IPS-NIHi11 (cell line): ENCODE measurements around the gene NOS1.
"Not testable (repeated sequence)": the region's sequence is repeated elsewhere in the genome, so short reads cannot be mapped to it uniquely, and the experiment has no call there.

Experiments
- DNase-seq: peaks from one replicate; pipeline ENCODE4 v3.0.0; 2012; ENCODE audit warnings: mixed read lengths, low spot score

Gene NOS1

GRCh38 chr12:117262749-117263148 lies 98.7 kb downstream of the NOS1 start:
- DNase-seq: no peak

GRCh38 chr12:117261247-117261646 lies 100.2 kb downstream of the NOS1 start:
- DNase-seq: no peak

- DNase-seq: no peak
Observed at GRCh38 chr12:117255386-117255785, 106.0 kb downstream of the NOS1 start.

GRCh38 chr12:117243488-117243887 lies 117.9 kb downstream of the NOS1 start:
- DNase-seq: no peak

- DNase-seq: no peak
Observed at GRCh38 chr12:117241697-117242096, 119.7 kb downstream of the NOS1 start.

- no peak for DNase-seq
Observed at GRCh38 chr12:117240081-117240755, 121.2 kb downstream of the NOS1 start.

GRCh38 chr12:117236456-117237001 lies 124.9 kb downstream of the NOS1 start:
- DNase-seq: peak; percentile 81

GRCh38 chr12:117235261-117235660 lies 126.2 kb downstream of the NOS1 start:
- DNase-seq: no peak

GRCh38 chr12:117234441-117234840 lies 127.0 kb downstream of the NOS1 start:
- DNase-seq: no peak

GRCh38 chr12:117231750-117232149 lies 129.7 kb downstream of the NOS1 start:
- DNase-seq: peak; percentile 17

GRCh38 chr12:117228239-117228638 lies 133.2 kb downstream of the NOS1 start:
- DNase-seq: no peak

GRCh38 chr12:117227000-117227653 lies 134.3 kb downstream of the NOS1 start:
- DNase-seq: peak; percentile 49

- no peak for DNase-seq
Observed at GRCh38 chr12:117226505-117226904, 134.9 kb downstream of the NOS1 start.

- DNase-seq: no peak
Observed at GRCh38 chr12:117225179-117225578, 136.2 kb downstream of the NOS1 start.

- DNase-seq: not testable (repeated sequence)
Observed at GRCh38 chr12:117220947-117221346, 140.5 kb downstream of the NOS1 start.

- DNase-seq: no peak
Observed at GRCh38 chr12:117218149-117218548, 143.3 kb downstream of the NOS1 start.

GRCh38 chr12:117216686-117217085 lies 144.7 kb downstream of the NOS1 start:
- DNase-seq: no peak

GRCh38 chr12:117214797-117215196 lies 146.6 kb downstream of the NOS1 start:
- no peak for DNase-seq

GRCh38 chr12:117213295-117213808 lies 148.1 kb downstream of the NOS1 start:
- no peak for DNase-seq

- DNase-seq: peak; percentile 84
Observed at GRCh38 chr12:117212563-117213190, 148.7 kb downstream of the NOS1 start.

GRCh38 chr12:117210266-117210918 lies 151.0 kb downstream of the NOS1 start:
- no peak for DNase-seq

- DNase-seq: no peak
Observed at GRCh38 chr12:117209626-117210025, 151.8 kb downstream of the NOS1 start.
